ENCODE measurements around the gene TMEM156.

TMEM156 gene

GRCh38 chr4:38931125-38931524 lies 101.1 kb downstream of the TMEM156 start:
- H3K4me3 ChIP-seq (ENCODE audit: low read depth, low read length) = no peak overlapping the region
- TF ChIP-seq CTCF (IDR thresholded peaks at IDR 0.05; ENCODE audit: low read depth, low read length) = no peak

- TF ChIP-seq CTCF (IDR thresholded peaks at IDR 0.05; ENCODE audit: low read depth, low read length) = no peak
- no peak overlapping the region for H3K4me3 ChIP-seq (ENCODE audit: low read depth, low read length)
These were observed 101.5 kb downstream of the TMEM156 start for GRCh38 chr4:38930707-38931106.

GRCh38 chr4:38930204-38930603 lies 102.0 kb downstream of the TMEM156 start:
- no peak overlapping the region for H3K4me3 ChIP-seq (ENCODE audit: low read depth, low read length)
- TF ChIP-seq CTCF (IDR thresholded peaks at IDR 0.05; ENCODE audit: low read depth, low read length) = no peak

- TF ChIP-seq CTCF (IDR thresholded peaks at IDR 0.05; ENCODE audit: low read depth, low read length) = no peak
- no peak overlapping the region for H3K4me3 ChIP-seq (ENCODE audit: low read depth, low read length)
These were observed 103.2 kb downstream of the TMEM156 start for GRCh38 chr4:38928974-38929373.

- H3K4me3 ChIP-seq (ENCODE audit: low read depth, low read length) = no peak overlapping the region
- no peak for TF ChIP-seq CTCF (IDR thresholded peaks at IDR 0.05; ENCODE audit: low read depth, low read length)
These were observed 103.6 kb downstream of the TMEM156 start for GRCh38 chr4:38928568-38928967.

GRCh38 chr4:38926896-38927295 lies 105.3 kb downstream of the TMEM156 start:
- H3K4me3 ChIP-seq (ENCODE audit: low read depth, low read length) = no peak overlapping the region
- no peak for TF ChIP-seq CTCF (IDR thresholded peaks at IDR 0.05; ENCODE audit: low read depth, low read length)

- no peak overlapping the region for H3K4me3 ChIP-seq (ENCODE audit: low read depth, low read length)
- TF ChIP-seq CTCF (IDR thresholded peaks at IDR 0.05; ENCODE audit: low read depth, low read length) = no peak
These were observed 106.5 kb downstream of the TMEM156 start for GRCh38 chr4:38925492-38926413.

Measured in WI38 (cell line).